ENCODE measurements around the gene C1orf21.
A peak's percentile ranks its signal among the peaks of the same experiment; 100 is the strongest.

Gene C1orf21

DNA sequence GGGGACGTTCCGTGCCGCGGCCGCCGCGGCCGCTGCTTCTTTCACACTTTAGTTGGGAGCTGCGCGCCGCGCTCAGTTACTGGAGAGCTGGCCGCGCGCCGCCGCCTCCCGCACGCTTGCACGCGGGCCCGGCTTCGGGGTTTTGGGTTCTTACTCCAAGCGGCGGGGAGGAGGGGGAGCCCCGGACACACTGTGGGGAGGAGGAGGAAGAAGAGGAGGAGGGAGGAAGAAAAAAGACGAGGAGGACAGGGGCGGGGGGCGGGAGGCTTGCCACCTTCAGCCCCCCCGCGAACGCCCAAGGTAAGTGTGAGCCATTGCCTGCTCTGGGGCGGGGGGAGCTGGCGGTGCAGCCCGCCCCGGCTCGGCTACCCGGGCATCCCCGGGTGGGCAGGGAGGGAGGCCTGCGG lies 243 bp downstream of the C1orf21 start:
- Histone ChIP-seq H3K18ac (ENCODE audit: low read length) (peak overlapping the region; percentile 57), H2BK5ac (ENCODE audit: low read length) (no peak overlapping the region), H3K56ac (ENCODE audit: low read length) (peak overlapping the region; percentile 80), H3K27me3 (ENCODE audit: insufficient read depth, low read length, poor library complexity) (peaks cover 24% of the 10 kb centered on the region), H2AK5ac (ENCODE audit: low read length) (no peak overlapping the region), H2BK120ac (ENCODE audit: low read depth, low read length) (peak overlapping the region; percentile 48), H3K4me1 (ENCODE audit: control insufficient read depth, low read depth, low read length) (no peaks in the 10 kb centered on the region), H3K79me2 (ENCODE audit: control insufficient read depth, insufficient read depth, low read length) (no peaks in the 10 kb centered on the region), H4K8ac (ENCODE audit: low read depth, low read length) (no peak overlapping the region), H3K36me3 (ENCODE audit: control insufficient read depth, insufficient read depth, low read length) (no peaks in the 10 kb centered on the region), H3K4me2 (ENCODE audit: low read length) (peak overlapping the region; percentile 36), H3K23ac (ENCODE audit: low read length) (no peak overlapping the region), H3K79me1 (ENCODE audit: low read length) (no peaks in the 10 kb centered on the region), H2BK15ac (replicated peaks; ENCODE audit: low read depth) (peak overlapping the region; percentile 93), H3K9ac (ENCODE audit: low read length) (peak overlapping the region; percentile 61), H3K4ac (ENCODE audit: low read depth, low read length) (peak overlapping the region; percentile 5), H3K4me3 (ENCODE audit: low read length) (peak overlapping the region; percentile 64), H4K5ac (ENCODE audit: low read length) (no peak overlapping the region), H3K27ac (ENCODE audit: low read depth, low read length) (no peak overlapping the region)
- WGBS (ENCODE audit: extremely low coverage, insufficient coverage, low lambda C conversion rate), result no CpG with 5 or more reads among the region's 40 CpGs
- no peak for DNase-seq

DNA sequence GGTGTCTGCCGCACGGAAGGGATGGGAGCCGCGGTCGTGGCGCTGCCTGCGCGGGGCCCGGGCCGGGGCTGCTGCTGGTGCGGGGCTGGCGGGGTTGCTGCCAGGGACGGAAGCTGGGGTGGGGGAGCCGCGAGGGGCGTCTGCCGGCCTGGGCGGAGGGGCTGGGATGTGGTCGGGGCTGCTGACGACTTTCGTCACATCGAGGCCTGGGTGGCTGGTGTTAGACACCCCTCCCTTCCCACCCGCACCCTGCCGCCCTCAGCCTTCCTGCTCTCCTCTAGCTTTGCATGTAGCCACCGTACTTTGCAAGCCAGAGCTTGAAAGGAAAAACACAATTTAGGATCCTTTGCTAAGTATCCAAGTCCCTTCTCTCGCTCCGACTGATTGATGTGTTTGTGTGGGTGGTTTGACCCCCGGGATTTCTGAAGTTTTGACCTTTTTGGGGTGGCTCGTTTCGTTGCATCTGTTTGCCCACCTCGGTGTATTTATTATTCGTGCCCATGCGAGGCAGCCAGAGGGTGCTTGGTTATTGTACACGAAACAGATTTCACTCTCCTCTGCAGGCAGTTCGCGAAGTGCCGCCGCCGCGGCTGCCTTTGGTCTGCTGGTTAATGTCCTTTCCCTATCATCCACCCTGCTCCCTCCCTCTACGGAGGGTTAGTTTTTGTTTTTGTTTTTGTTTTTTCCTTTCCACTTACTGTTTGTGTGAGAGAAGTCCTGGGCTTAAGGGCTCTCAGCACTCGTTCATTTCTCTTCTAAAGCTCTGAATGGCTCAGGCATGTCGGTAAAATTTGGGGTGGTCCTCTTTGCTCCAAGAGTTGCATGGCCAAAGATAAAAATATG lies 868 bp downstream of the C1orf21 start:
- Histone ChIP-seq H3K23ac (ENCODE audit: low read length) (no peak overlapping the region), H2BK15ac (replicated peaks; ENCODE audit: low read depth) (peak overlapping the region; percentile 93), H3K4me2 (ENCODE audit: low read length) (peak overlapping the region; percentile 85), H3K27me3 (ENCODE audit: insufficient read depth, low read length, poor library complexity) (peaks cover 22% of the 10 kb centered on the region), H4K8ac (ENCODE audit: low read depth, low read length) (no peak overlapping the region), H4K5ac (ENCODE audit: low read length) (no peak overlapping the region), H3K36me3 (ENCODE audit: control insufficient read depth, insufficient read depth, low read length) (no peaks in the 10 kb centered on the region), H3K4me1 (ENCODE audit: control insufficient read depth, low read depth, low read length) (no peaks in the 10 kb centered on the region), H2BK120ac (ENCODE audit: low read depth, low read length) (peak overlapping the region; percentile 48), H3K79me2 (ENCODE audit: control insufficient read depth, insufficient read depth, low read length) (no peaks in the 10 kb centered on the region), H2AK5ac (ENCODE audit: low read length) (no peak overlapping the region), H3K4me3 (ENCODE audit: low read length) (peak overlapping the region; percentile 64), H3K4ac (ENCODE audit: low read depth, low read length) (peak overlapping the region; percentile 5), H3K56ac (ENCODE audit: low read length) (peak overlapping the region; percentile 80), H3K18ac (ENCODE audit: low read length) (peak overlapping the region; percentile 57), H3K27ac (ENCODE audit: low read depth, low read length) (no peak overlapping the region), H2BK5ac (ENCODE audit: low read length) (no peak overlapping the region), H3K9ac (ENCODE audit: low read length) (peak overlapping the region; percentile 61), H3K79me1 (ENCODE audit: low read length) (no peaks in the 10 kb centered on the region)
- WGBS (ENCODE audit: extremely low coverage, insufficient coverage, low lambda C conversion rate), result no CpG with 5 or more reads among the region's 43 CpGs
- DNase-seq, result peak; percentile 55

DNA sequence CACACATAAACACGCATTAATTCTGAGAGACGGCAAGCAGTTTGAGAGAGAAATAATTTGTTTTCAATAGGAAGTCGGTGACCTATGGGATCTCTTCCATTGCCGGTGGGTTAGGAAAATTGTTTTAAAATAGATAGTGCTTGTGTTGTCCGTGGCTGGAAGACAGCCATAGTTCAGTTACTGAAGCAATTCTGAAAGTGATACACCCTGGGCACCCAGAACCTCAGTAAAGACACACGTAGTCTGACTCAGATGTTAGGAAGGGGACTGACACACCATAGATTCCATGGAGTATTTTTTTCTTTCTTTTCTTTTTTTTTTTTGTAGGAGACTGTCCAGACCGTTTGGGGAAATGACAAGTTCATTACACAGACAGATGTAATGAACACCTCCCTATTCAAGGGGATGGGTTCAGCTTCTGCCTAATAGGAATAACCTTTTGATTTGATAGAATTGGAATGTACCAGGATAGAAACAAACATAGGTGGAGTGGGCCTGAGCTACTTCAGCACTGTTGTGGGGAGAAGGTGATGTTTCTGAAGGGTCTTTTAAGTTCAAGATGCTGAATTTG lies 1.6 kb downstream of the C1orf21 start:
- no peak overlapping the region for H2BK15ac ChIP-seq (replicated peaks; ENCODE audit: low read depth)
- peak overlapping the region; percentile 85 for H3K4me2 ChIP-seq (ENCODE audit: low read length)
- H3K27ac ChIP-seq (ENCODE audit: low read depth, low read length), result no peak overlapping the region
- H2BK5ac ChIP-seq (ENCODE audit: low read length), result no peak overlapping the region
- H3K4me1 ChIP-seq (ENCODE audit: control insufficient read depth, low read depth, low read length), result no peaks in the 10 kb centered on the region
- no peak overlapping the region for H3K18ac ChIP-seq (ENCODE audit: low read length)
- H2AK5ac ChIP-seq (ENCODE audit: low read length), result no peak overlapping the region
- H3K27me3 ChIP-seq (ENCODE audit: insufficient read depth, low read length, poor library complexity), result peaks cover 19% of the 10 kb centered on the region
- H3K4ac ChIP-seq (ENCODE audit: low read depth, low read length), result no peak overlapping the region
- peak overlapping the region; percentile 62 for H3K4me3 ChIP-seq (ENCODE audit: low read length)
- no peaks in the 10 kb centered on the region for H3K79me1 ChIP-seq (ENCODE audit: low read length)
- peak overlapping the region; percentile 76 for H3K56ac ChIP-seq (ENCODE audit: low read length)
- no peak for DNase-seq
- no CpG with 5 or more reads among the region's 7 CpGs for WGBS (ENCODE audit: extremely low coverage, insufficient coverage, low lambda C conversion rate)
- no peak overlapping the region for H4K8ac ChIP-seq (ENCODE audit: low read depth, low read length)
- H4K5ac ChIP-seq (ENCODE audit: low read length), result no peak overlapping the region
- no peak overlapping the region for H3K23ac ChIP-seq (ENCODE audit: low read length)
- H3K79me2 ChIP-seq (ENCODE audit: control insufficient read depth, insufficient read depth, low read length), result no peaks in the 10 kb centered on the region
- peak overlapping the region; percentile 61 for H3K9ac ChIP-seq (ENCODE audit: low read length)
- H2BK120ac ChIP-seq (ENCODE audit: low read depth, low read length), result no peak overlapping the region
- no peaks in the 10 kb centered on the region for H3K36me3 ChIP-seq (ENCODE audit: control insufficient read depth, insufficient read depth, low read length)

DNA sequence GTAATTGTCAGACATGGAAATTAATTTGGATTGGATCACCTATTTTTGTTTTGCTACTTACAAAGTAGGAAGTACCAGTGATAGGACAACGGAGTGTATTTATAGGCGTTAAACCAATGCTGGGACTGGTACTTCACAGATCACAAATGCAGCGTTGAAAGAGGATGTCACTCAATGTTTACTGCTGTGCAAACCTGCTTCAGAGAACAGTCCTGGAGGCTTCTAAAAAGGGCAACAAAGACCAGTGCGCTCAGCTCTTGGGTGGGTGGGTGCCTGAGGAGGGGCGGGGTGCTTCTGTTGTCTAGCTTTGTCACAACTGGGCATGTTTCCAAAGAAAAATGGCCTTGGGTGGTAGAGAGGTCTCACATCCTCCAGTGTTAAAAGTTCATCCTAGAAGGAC lies 2.1 kb downstream of the C1orf21 start:
- H3K23ac ChIP-seq (ENCODE audit: low read length), result no peak overlapping the region
- no peak overlapping the region for H2BK5ac ChIP-seq (ENCODE audit: low read length)
- H3K4ac ChIP-seq (ENCODE audit: low read depth, low read length), result no peak overlapping the region
- H3K79me2 ChIP-seq (ENCODE audit: control insufficient read depth, insufficient read depth, low read length), result no peaks in the 10 kb centered on the region
- no CpG with 5 or more reads among the region's 5 CpGs for whole genome bisulfite sequencing (ENCODE audit: extremely low coverage, insufficient coverage, low lambda C conversion rate)
- no peak overlapping the region for H3K9ac ChIP-seq (ENCODE audit: low read length)
- no peaks in the 10 kb centered on the region for H3K36me3 ChIP-seq (ENCODE audit: control insufficient read depth, insufficient read depth, low read length)
- no peak overlapping the region for H2BK120ac ChIP-seq (ENCODE audit: low read depth, low read length)
- no peak overlapping the region for H3K18ac ChIP-seq (ENCODE audit: low read length)
- no peak overlapping the region for H4K5ac ChIP-seq (ENCODE audit: low read length)
- DNase-seq, result no peak
- no peak overlapping the region for H2AK5ac ChIP-seq (ENCODE audit: low read length)
- no peak overlapping the region for H3K4me3 ChIP-seq (ENCODE audit: low read length)
- H4K8ac ChIP-seq (ENCODE audit: low read depth, low read length), result no peak overlapping the region
- no peak overlapping the region for H2BK15ac ChIP-seq (replicated peaks; ENCODE audit: low read depth)
- no peak overlapping the region for H3K56ac ChIP-seq (ENCODE audit: low read length)
- no peaks in the 10 kb centered on the region for H3K79me1 ChIP-seq (ENCODE audit: low read length)
- H3K27me3 ChIP-seq (ENCODE audit: insufficient read depth, low read length, poor library complexity), result peaks cover 15% of the 10 kb centered on the region
- H3K4me2 ChIP-seq (ENCODE audit: low read length), result no peak overlapping the region
- no peaks in the 10 kb centered on the region for H3K4me1 ChIP-seq (ENCODE audit: control insufficient read depth, low read depth, low read length)
- H3K27ac ChIP-seq (ENCODE audit: low read depth, low read length), result no peak overlapping the region

DNA sequence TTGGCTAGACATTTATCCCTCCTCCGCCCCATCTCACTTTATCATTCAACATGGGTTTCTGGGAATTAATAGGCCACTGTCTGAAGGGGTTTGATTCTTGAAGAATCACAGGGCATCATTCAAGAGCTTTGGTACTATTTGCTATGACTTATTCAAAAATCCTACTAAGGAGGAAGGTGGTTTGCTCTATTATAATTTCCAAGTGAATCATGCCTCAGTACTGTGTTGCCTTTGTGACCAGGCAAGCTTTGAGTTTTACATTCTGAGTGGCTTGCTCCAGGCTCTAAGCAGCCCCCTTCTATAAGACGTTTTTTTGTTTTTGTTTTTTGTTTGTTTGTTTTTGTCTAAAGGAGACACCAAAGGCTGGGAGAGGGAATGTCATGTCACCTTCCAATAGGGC lies 2.6 kb downstream of the C1orf21 start:
- Histone ChIP-seq H2BK15ac (replicated peaks; ENCODE audit: low read depth) (no peak overlapping the region), H4K8ac (ENCODE audit: low read depth, low read length) (no peak overlapping the region), H4K5ac (ENCODE audit: low read length) (no peak overlapping the region), H3K79me2 (ENCODE audit: control insufficient read depth, insufficient read depth, low read length) (no peaks in the 10 kb centered on the region), H2BK120ac (ENCODE audit: low read depth, low read length) (no peak overlapping the region), H3K23ac (ENCODE audit: low read length) (no peak overlapping the region), H3K4ac (ENCODE audit: low read depth, low read length) (no peak overlapping the region), H3K27ac (ENCODE audit: low read depth, low read length) (no peak overlapping the region), H3K4me3 (ENCODE audit: low read length) (no peak overlapping the region), H3K27me3 (ENCODE audit: insufficient read depth, low read length, poor library complexity) (peaks cover 12% of the 10 kb centered on the region), H3K18ac (ENCODE audit: low read length) (no peak overlapping the region), H2BK5ac (ENCODE audit: low read length) (no peak overlapping the region), H3K4me2 (ENCODE audit: low read length) (no peak overlapping the region), H3K36me3 (ENCODE audit: control insufficient read depth, insufficient read depth, low read length) (no peaks in the 10 kb centered on the region), H3K9ac (ENCODE audit: low read length) (no peak overlapping the region), H3K79me1 (ENCODE audit: low read length) (no peaks in the 10 kb centered on the region), H3K4me1 (ENCODE audit: control insufficient read depth, low read depth, low read length) (no peaks in the 10 kb centered on the region), H2AK5ac (ENCODE audit: low read length) (no peak overlapping the region), H3K56ac (ENCODE audit: low read length) (no peak overlapping the region)
- WGBS (ENCODE audit: extremely low coverage, insufficient coverage, low lambda C conversion rate), result no CpG with 5 or more reads among the region's 2 CpGs
- DNase-seq, result no peak

Measured in mesendoderm (in vitro differentiated cells).